HepG2 (cell line): Measurements from ENCODE around the gene COMP. TPM values are rescaled to one million over a fixed set of nuclear protein-coding genes. Genes with fewer than 3 reads are reported as not detected.

Experiments used
- ATAC-seq: fragments of 200-7000 bp; cut with Tn5 transposase; 3 replicates; pipeline ENCODE4 v1.9.1; 2020; ENCODE audit warnings: mild to moderate bottlenecking, moderate library complexity
- BruUV-seq: library from RNA; stranded (reverse); fragments of 400-500 nt; replicated peaks from 2 replicates; lab custom pipeline; 2021; lab: Mats Ljungman, UMichigan
- CTCF ChIA-PET: fragments of 300-600 bp; formaldehyde crosslinking; extraction: SDS; loops from one replicate; lab custom pipeline; 2021; ENCODE audit warnings: low total read pairs, inconsistent platforms, low intra/inter-chr PET ratio; lab: Yijun Ruan, JAX
- POLR2A ChIA-PET: fragments of 350-600 bp; sonication (Branson Sonifier 250); formaldehyde crosslinking; loops from one replicate; lab custom pipeline; 2020; ENCODE audit warnings: antibody characterized with exemption, inconsistent platforms; lab: Yijun Ruan, JAX
- DNase-seq: peaks from one replicate; pipeline ENCODE4 v3.0.0-alpha.2; 2015; ENCODE audit warnings: low spot score
- FAIRE-seq: peaks from 3 replicates; lab custom pipeline; 2011; peaks lifted over from hg19 to GRCh38; lab: Jason Lieb, UNC
- H2AFZ ChIP-seq: one replicate; pipeline ENCODE4 v1.6.1; 2011; ENCODE audit warnings: low read length, inconsistent platforms
- H3K27ac ChIP-seq: fragments of 300-600 bp; 3 replicates; pipeline ENCODE4 v1.8.0; 2011; ENCODE audit warnings: mixed run types, mild to moderate bottlenecking, mixed read lengths, low read length, inconsistent platforms; ENCODE audit not compliant: insufficient read depth; ENCODE audit errors: extremely low read length
- H3K27me3 ChIP-seq, 2 experiments: fragments of 200-600 bp in 1 of 2; 2 replicates in 1 of 2; 3 replicates in 1 of 2; pipeline versions ENCODE4 v1.6.0 to v1.8.0; 2011; ENCODE audit warnings: low read length in 2 of 2, mild to moderate bottlenecking in 2 of 2, moderate library complexity in 2 of 2, inconsistent platforms in 1 of 2; ENCODE audit not compliant: insufficient read depth in 2 of 2, control insufficient read depth in 1 of 2
- H3K36me3 ChIP-seq, 2 experiments: fragments of 200-600 bp in 1 of 2; replicated peaks in 1 of 2; 2 replicates in 1 of 2; 3 replicates in 1 of 2; pipeline versions ENCODE4 v1.5.1 to v1.8.0; 2011; ENCODE audit warnings: low read length in 2 of 2, inconsistent platforms in 1 of 2; ENCODE audit not compliant: insufficient read depth in 2 of 2, control insufficient read depth in 1 of 2
- H3K4me1 ChIP-seq: 2 replicates; pipeline ENCODE4 v1.5.1; 2012; ENCODE audit warnings: low read length, inconsistent platforms; ENCODE audit not compliant: insufficient read depth
- H3K4me2 ChIP-seq: 2 replicates; pipeline ENCODE4 v1.6.0; 2011; ENCODE audit warnings: low read depth, low read length, inconsistent platforms
- H3K4me3 ChIP-seq, 3 experiments: fragments of 200-600 bp in 1 of 3; sonication (generic), shearing (Covaris generic) in 1 of 3; replicated peaks in 1 of 3; 2 replicates each; pipeline ENCODE4 v1.5.1; 2011 to 2016; ENCODE audit warnings: low read length in 3 of 3, inconsistent platforms in 2 of 3, low read depth in 2 of 3, mild to moderate bottlenecking in 2 of 3, control low read depth in 1 of 3, mixed read lengths in 1 of 3; ENCODE audit not compliant: insufficient read depth in 1 of 3
- H3K79me2 ChIP-seq: one replicate; pipeline ENCODE4 v1.6.1; 2011; ENCODE audit warnings: low read length, inconsistent platforms; ENCODE audit not compliant: insufficient read depth
- H3K9ac ChIP-seq: 2 replicates; pipeline ENCODE4 v1.6.0; 2011; ENCODE audit warnings: mild to moderate bottlenecking, low read depth, low read length, inconsistent platforms; ENCODE audit not compliant: insufficient read depth
- H3K9me3 ChIP-seq: 2 replicates; pipeline ENCODE4 v1.5.1; 2012; ENCODE audit warnings: mild to moderate bottlenecking, low read length
- H4K20me1 ChIP-seq: 2 replicates; pipeline ENCODE4 v1.6.0; 2011; ENCODE audit warnings: inconsistent platforms, mild to moderate bottlenecking, low read length, moderate library complexity; ENCODE audit not compliant: insufficient read depth
- ARNT ChIP-seq: fragments of 450-650 bp; IDR thresholded peaks from 2 replicates; pipeline ENCODE4 v1.6.1; 2017
- CEBPB ChIP-seq: IDR thresholded peaks from 2 replicates; pipeline ENCODE4 v1.6.1; 2011; ENCODE audit warnings: low read depth, low read length, improper control_type of control experiment, borderline replicate concordance
- HIVEP1 ChIP-seq: sonication (generic); formaldehyde crosslinking; IDR thresholded peaks from 2 replicates; pipeline ENCODE4 v1.4.0; 2020; ENCODE audit warnings: mild to moderate bottlenecking, missing genetic modification reagents
- HNRNPUL1 ChIP-seq: fragments of 200-400 bp; formaldehyde crosslinking; IDR thresholded peaks from 2 replicates; pipeline ENCODE4 v1.6.1; 2017; ENCODE audit warnings: low read depth, mild to moderate bottlenecking, low read length, moderate library complexity
- NFIC ChIP-seq: IDR thresholded peaks from 2 replicates; pipeline ENCODE4 v1.6.1; 2012; ENCODE audit warnings: mild to moderate bottlenecking, low read length, inconsistent platforms
- SOX13 ChIP-seq, 3 experiments: fragments of 450-650 bp in 1 of 3; sonication (generic) in 1 of 3; formaldehyde crosslinking in 1 of 3; IDR thresholded peaks in 2 of 3; conservative IDR thresholded peaks in 1 of 3; 2 replicates each; pipeline versions ENCODE4 v1.5.0 to v1.6.1; 2016 to 2020; ENCODE audit warnings: antibody characterized with exemption in 1 of 3, mild to moderate bottlenecking in 1 of 3, missing compliant biosample characterization in 1 of 3, missing genetic modification reagents in 1 of 3, moderate library complexity in 1 of 3
- TBL1XR1 ChIP-seq: fragments of 150-350 bp; IDR thresholded peaks from 2 replicates; pipeline ENCODE4 v1.6.1; 2014; ENCODE audit warnings: borderline replicate concordance, low read length; ENCODE audit not compliant: partially characterized antibody
- THAP11 ChIP-seq: IDR thresholded peaks from 2 replicates; pipeline ENCODE4 v1.6.1; 2016; ENCODE audit warnings: missing biosample characterization, missing genetic modification reagents
- ZMYM3 ChIP-seq: sonication (generic); formaldehyde crosslinking; IDR thresholded peaks from 2 replicates; pipeline ENCODE4 v1.5.1; 2020; ENCODE audit warnings: mild to moderate bottlenecking, missing genetic modification reagents
- ZNF205 ChIP-seq: IDR thresholded peaks from 2 replicates; pipeline ENCODE4 v1.6.1; 2018; ENCODE audit warnings: missing biosample characterization, missing genetic modification reagents
- ZNF329 ChIP-seq: sonication (generic); formaldehyde crosslinking; IDR thresholded peaks from 2 replicates; pipeline ENCODE4 v1.9.0; 2021; ENCODE audit warnings: low read depth, mild to moderate bottlenecking, missing genetic modification reagents
- ZNF484 ChIP-seq: sonication (generic); formaldehyde crosslinking; IDR thresholded peaks from 2 replicates; pipeline ENCODE4 v1.5.1; 2020; ENCODE audit warnings: mild to moderate bottlenecking, low read depth, missing genetic modification reagents, borderline replicate concordance
- ZNF577 ChIP-seq: sonication (generic); formaldehyde crosslinking; IDR thresholded peaks from 2 replicates; pipeline ENCODE4 v1.4.0; 2020; ENCODE audit warnings: mild to moderate bottlenecking, low read depth, missing genetic modification reagents, borderline replicate concordance
- ZNF629 ChIP-seq: sonication (generic); formaldehyde crosslinking; conservative IDR thresholded peaks from 2 replicates; pipeline ENCODE4 v1.5.0; 2020; ENCODE audit warnings: missing genetic modification reagents
- ZNF674 ChIP-seq: sonication (generic); formaldehyde crosslinking; IDR thresholded peaks from 2 replicates; pipeline ENCODE4 v1.5.0; 2020; ENCODE audit warnings: low read depth, mild to moderate bottlenecking, missing genetic modification reagents
- WGBS: methylation state at CpG from one replicate; pipeline ENCODE4 v1.1.6; 2017; ENCODE audit warnings: low lambda C conversion rate; 5-methylcytosine and 5-hydroxymethylcytosine counted together
- in situ Hi-C: cut with HindIII; loops from 2 replicates; pipeline ENCODE4 v1.10.0; 2017; ENCODE audit warnings: low pct_unique_long_range_greater_than_20kb; ENCODE audit not compliant: extremely low pct_ligation_motif_present
- intact Hi-C: fragments of 100-400 bp; cut with micrococcal nuclease; formaldehyde crosslinking; loops from one replicate; pipeline ENCODE4 v1.10.0; 2022; ENCODE audit not compliant: unreplicated experiment
- polyA plus RNA-seq, 8 experiments: library from polyadenylated mRNA; depleted of rRNA in 3 of 8; stranded (reverse) in 7 of 8; unstranded in 1 of 8; fragments of >200 nt; fragmentation: Illumina TruSeq in 4 of 8; extraction: Trizol in 4 of 8; gene quantifications; 2 replicates each; pipeline versions ENCODE4 v1.2.1 to v1.2.3, GENCODE V29; 2011 to 2016; ENCODE audit warnings: low read depth in 4 of 8, missing spikeins in 1 of 8, mixed read lengths in 1 of 8; ENCODE audit not compliant: insufficient read depth in 1 of 8
- total RNA-seq, 5 experiments: library from RNA; depleted of rRNA; stranded (reverse); fragments of >200 nt; fragmentation: Illumina TruSeq; extraction: Trizol; gene quantifications; 2 replicates each; pipeline ENCODE4 v1.2.3, GENCODE V29; 2016; ENCODE audit warnings: low read depth in 1 of 5
- TF ChIP-seq, protein P1 (sequence below): fragments of 450-650 bp; IDR thresholded peaks from 2 replicates; pipeline ENCODE4 v1.6.1; 2016
- TF ChIP-seq, protein P2 (sequence below): IDR thresholded peaks from 2 replicates; pipeline ENCODE4 v1.6.1; 2016; ENCODE audit warnings: control low read depth
- TF ChIP-seq, protein P3 (sequence below): sonication (generic); formaldehyde crosslinking; IDR thresholded peaks from 2 replicates; pipeline ENCODE4 v1.8.1; 2022; ENCODE audit warnings: low read depth, mild to moderate bottlenecking, missing genetic modification reagents

The COMP gene
- total and polyA plus RNA-seq, 2 of the 13 experiments (the other 11 are each of a cell fraction or from before 2014, with no cell fraction given) = 0.04 to 0.13 TPM

DNA sequence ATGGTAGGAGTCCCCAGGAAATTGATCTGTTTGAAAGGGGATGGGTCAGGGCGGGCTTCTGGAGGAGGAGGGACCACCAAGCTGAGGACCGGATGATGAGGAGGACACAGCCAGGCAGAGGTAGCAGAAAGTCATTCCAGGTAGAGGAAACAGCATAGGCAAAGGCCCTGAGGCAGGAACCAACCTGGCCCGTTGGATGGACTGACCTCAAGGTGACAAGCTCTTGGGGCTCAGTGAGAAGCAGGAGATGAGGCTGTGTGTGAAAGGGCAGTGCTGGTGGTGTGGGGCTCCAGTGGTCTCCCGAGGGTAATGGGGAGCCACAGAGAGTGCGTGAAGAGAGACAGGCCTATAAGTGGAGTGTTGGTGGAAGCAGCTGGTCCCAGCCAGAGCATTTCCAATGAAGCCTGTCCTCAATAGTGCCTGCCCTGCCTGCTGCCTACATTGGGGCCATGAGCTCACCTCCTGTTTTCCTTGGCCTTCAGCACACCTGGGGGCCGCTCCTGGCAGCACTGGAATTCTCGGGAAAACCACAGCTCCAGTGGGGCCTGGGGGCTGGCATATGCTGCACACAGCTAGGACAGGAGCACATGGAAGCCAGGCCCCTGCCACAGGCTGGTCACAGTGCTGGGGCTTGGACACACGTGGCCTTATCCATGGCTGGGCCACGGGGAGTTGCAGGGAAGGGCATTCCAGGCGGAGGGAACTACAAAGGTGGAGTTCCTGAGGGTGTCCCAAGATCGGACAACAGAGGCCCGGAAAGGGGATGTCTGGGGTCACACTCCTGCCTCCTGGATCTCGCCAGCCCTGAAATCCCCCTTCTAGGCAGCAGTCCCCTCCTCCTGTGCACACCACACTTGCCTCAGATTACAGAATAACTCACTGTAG is 2.3 kb upstream of the COMP start:
- DNase-seq (no peak), FAIRE-seq (no peak), ATAC-seq (no peak)
- TF ChIP-seq, protein P1, sequence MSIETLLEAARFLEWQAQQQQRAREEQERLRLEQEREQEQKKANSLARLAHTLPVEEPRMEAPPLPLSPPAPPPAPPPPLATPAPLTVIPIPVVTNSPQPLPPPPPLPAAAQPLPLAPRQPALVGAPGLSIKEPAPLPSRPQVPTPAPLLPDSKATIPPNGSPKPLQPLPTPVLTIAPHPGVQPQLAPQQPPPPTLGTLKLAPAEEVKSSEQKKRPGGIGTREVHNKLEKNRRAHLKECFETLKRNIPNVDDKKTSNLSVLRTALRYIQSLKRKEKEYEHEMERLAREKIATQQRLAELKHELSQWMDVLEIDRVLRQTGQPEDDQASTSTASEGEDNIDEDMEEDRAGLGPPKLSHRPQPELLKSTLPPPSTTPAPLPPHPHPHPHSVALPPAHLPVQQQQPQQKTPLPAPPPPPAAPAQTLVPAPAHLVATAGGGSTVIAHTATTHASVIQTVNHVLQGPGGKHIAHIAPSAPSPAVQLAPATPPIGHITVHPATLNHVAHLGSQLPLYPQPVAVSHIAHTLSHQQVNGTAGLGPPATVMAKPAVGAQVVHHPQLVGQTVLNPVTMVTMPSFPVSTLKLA = peak; percentile 37; the same call in 1 of the 2 replicates
- TF ChIP-seq CEBPB (no peak), THAP11 (CRISPR knock-in tag) (no peak), ZMYM3 (CRISPR knock-in tag) (peak; percentile 55), ZNF629 (CRISPR knock-in tag) (no peak), ZNF205 (CRISPR knock-in tag) (no peak), ZNF329 (peak; percentile 93), ZNF674 (CRISPR knock-in tag) (no peak), ZNF484 (CRISPR knock-in tag) (no peak), HIVEP1 (CRISPR knock-in tag) (no peak), ZNF577 (no peak), NFIC (no peak), HNRNPUL1 (no peak), SOX13 (IDR thresholded peaks at IDR 0.05) (no peak), SOX13 (CRISPR knock-in tag; conservative IDR thresholded peaks at IDR 0.05 in 1 of 2, IDR thresholded peaks at IDR 0.05 in 1 of 2) (no peak), TBL1XR1 (no peak), ARNT (no peak)
- TF ChIP-seq, protein P2, sequence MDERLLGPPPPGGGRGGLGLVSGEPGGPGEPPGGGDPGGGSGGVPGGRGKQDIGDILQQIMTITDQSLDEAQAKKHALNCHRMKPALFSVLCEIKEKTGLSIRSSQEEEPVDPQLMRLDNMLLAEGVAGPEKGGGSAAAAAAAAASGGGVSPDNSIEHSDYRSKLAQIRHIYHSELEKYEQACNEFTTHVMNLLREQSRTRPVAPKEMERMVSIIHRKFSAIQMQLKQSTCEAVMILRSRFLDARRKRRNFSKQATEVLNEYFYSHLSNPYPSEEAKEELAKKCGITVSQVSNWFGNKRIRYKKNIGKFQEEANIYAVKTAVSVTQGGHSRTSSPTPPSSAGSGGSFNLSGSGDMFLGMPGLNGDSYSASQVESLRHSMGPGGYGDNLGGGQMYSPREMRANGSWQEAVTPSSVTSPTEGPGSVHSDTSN (CRISPR knock-in tag) = no peak
- TF ChIP-seq, protein P3, sequence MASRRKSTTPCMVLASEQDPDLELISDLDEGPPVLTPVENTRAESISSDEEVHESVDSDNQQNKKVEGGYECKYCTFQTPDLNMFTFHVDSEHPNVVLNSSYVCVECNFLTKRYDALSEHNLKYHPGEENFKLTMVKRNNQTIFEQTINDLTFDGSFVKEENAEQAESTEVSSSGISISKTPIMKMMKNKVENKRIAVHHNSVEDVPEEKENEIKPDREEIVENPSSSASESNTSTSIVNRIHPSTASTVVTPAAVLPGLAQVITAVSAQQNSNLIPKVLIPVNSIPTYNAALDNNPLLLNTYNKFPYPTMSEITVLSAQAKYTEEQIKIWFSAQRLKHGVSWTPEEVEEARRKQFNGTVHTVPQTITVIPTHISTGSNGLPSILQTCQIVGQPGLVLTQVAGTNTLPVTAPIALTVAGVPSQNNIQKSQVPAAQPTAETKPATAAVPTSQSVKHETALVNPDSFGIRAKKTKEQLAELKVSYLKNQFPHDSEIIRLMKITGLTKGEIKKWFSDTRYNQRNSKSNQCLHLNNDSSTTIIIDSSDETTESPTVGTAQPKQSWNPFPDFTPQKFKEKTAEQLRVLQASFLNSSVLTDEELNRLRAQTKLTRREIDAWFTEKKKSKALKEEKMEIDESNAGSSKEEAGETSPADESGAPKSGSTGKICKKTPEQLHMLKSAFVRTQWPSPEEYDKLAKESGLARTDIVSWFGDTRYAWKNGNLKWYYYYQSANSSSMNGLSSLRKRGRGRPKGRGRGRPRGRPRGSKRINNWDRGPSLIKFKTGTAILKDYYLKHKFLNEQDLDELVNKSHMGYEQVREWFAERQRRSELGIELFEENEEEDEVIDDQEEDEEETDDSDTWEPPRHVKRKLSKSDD = no peak
- Histone ChIP-seq H3K27me3 (peaks cover 12 to 71% of the 10 kb centered on the region in 2 experiments), H3K27ac (no peak overlapping the region), H3K79me2 (no peaks in the 10 kb centered on the region), H3K9ac (no peak overlapping the region), H3K36me3 (no peaks in the 10 kb centered on the region), H2AFZ (no peak overlapping the region), H3K4me3 (no peak overlapping the region), H3K4me1 (peaks cover 42% of the 10 kb centered on the region), H4K20me1 (no peaks in the 10 kb centered on the region), H3K4me2 (no peak overlapping the region), H3K9me3 (no peaks in the 10 kb centered on the region)
- no TSS peak for BruUV-seq
- in situ Hi-C loops = no loop called here
- CTCF ChIA-PET = no interaction called here
- WGBS = 23% methylated on average over 10 of the region's 13 CpGs
- intact Hi-C loops = no loop called here
- POLR2A ChIA-PET = interaction anchor here (0.5 kb wide), 1 partner anchor 247 kb away, joined by 3 read pairs; no protein-coding TSS in a partner anchor
